Caco-2 (cell line): ENCODE data around the gene C16orf90. TPM values are rescaled to one million over a fixed set of nuclear protein-coding genes. Genes with fewer than 3 reads are reported as not detected.

Experiments used
- BruUV-seq: library from RNA; stranded (reverse); fragments of 400-500 nt; replicated peaks from 2 replicates; lab custom pipeline; 2021; lab: Mats Ljungman, UMichigan
- CTCF ChIA-PET: fragments of 300-600 bp; sonication (Branson Sonifier 250); formaldehyde crosslinking; loops from one replicate; lab custom pipeline; 2022; ENCODE audit warnings: antibody characterized with exemption; lab: Charles Lee
- POLR2A ChIA-PET: fragments of 300-600 bp; sonication (Branson Sonifier 250); formaldehyde crosslinking; loops from one replicate; lab custom pipeline; 2022; ENCODE audit warnings: antibody characterized with exemption; lab: Charles Lee
- DNase-seq, 2 experiments: peaks; one replicate each; pipeline versions ENCODE4 v3.0.0 to v3.0.0-alpha.2; 2020 to 2022
- H3K27me3 ChIP-seq: replicated peaks from 2 replicates; pipeline ENCODE4 v1.6.0; 2011; ENCODE audit warnings: low read length; ENCODE audit not compliant: control insufficient read depth, insufficient read depth
- H3K36me3 ChIP-seq: 2 replicates; pipeline ENCODE4 v1.5.1; 2011; ENCODE audit warnings: low read length; ENCODE audit not compliant: control insufficient read depth, insufficient read depth
- H3K4me1 ChIP-seq: fragments of 250-450 bp; sonication (Bioruptor Pico); 2 replicates; pipeline ENCODE4 v1.5.1; 2020; ENCODE audit warnings: mild to moderate bottlenecking
- H3K4me3 ChIP-seq: 2 replicates; pipeline ENCODE4 v1.5.1; 2011; ENCODE audit warnings: low read depth, mild to moderate bottlenecking, control low read depth, low read length
- H3K9me3 ChIP-seq: fragments of 250-450 bp; sonication (Bioruptor Pico); 2 replicates; pipeline ENCODE4 v1.5.1; 2020; ENCODE audit warnings: mild to moderate bottlenecking, moderate library complexity
- H3K27ac Mint-ChIP-seq: one replicate; pipeline ENCODE4 v1.8.0; 2022; ENCODE audit warnings: mixed read lengths; ENCODE audit not compliant: unreplicated experiment
- H3K27me3 Mint-ChIP-seq: one replicate; pipeline ENCODE4 v1.8.0; 2022; ENCODE audit warnings: mixed read lengths; ENCODE audit not compliant: insufficient read depth, unreplicated experiment
- H3K36me3 Mint-ChIP-seq: one replicate; pipeline ENCODE4 v1.8.0; 2022; ENCODE audit warnings: mild to moderate bottlenecking, mixed read lengths; ENCODE audit not compliant: insufficient read depth, unreplicated experiment
- H3K4me1 Mint-ChIP-seq: one replicate; pipeline ENCODE4 v1.8.0; 2022; ENCODE audit warnings: low read depth, mixed read lengths; ENCODE audit not compliant: unreplicated experiment
- H3K4me3 Mint-ChIP-seq: one replicate; pipeline ENCODE4 v1.8.0; 2022; ENCODE audit warnings: mild to moderate bottlenecking, moderate library complexity, mixed read lengths; ENCODE audit not compliant: unreplicated experiment
- H3K9me3 Mint-ChIP-seq: one replicate; pipeline ENCODE4 v1.8.0; 2022; ENCODE audit warnings: mixed read lengths; ENCODE audit not compliant: unreplicated experiment
- CTCF ChIP-seq, 2 experiments: fragments of 200-600 bp in 1 of 2; IDR thresholded peaks; 1 replicate in 1 of 2; 2 replicates in 1 of 2; pipeline versions ENCODE4 v1.5.1 to v1.8.0; 2011 to 2022; ENCODE audit warnings: antibody characterized with exemption in 1 of 2, control low read depth in 1 of 2, inconsistent platforms in 1 of 2, low read depth in 1 of 2, low read length in 1 of 2, mild to moderate bottlenecking in 1 of 2, moderate library complexity in 1 of 2; ENCODE audit not compliant: insufficient read depth in 1 of 2, severe bottlenecking in 1 of 2, unreplicated experiment in 1 of 2
- intact Hi-C: fragments of 100-400 bp; cut with micrococcal nuclease; formaldehyde crosslinking; loops from one replicate; pipeline ENCODE4 v1.10.0; 2022; ENCODE audit not compliant: unreplicated experiment
- total RNA-seq: library from RNA; stranded (reverse); gene quantifications from 2 replicates; pipeline ENCODE4 v1.2.3, GENCODE V29; 2022

The C16orf90 gene
- total RNA-seq, 1 experiment from 2014 or later = not detected

GRCh38 chr16:3468501-3468900 is 26.8 kb downstream of the C16orf90 start:
- TF ChIP-seq CTCF (IDR thresholded peaks at IDR 0.05; ENCODE audit: insufficient read depth in 1 of 2, low read depth in 1 of 2, low read length in 1 of 2, severe bottlenecking in 1 of 2, unreplicated experiment in 1 of 2) = no peak
- BruUV-seq = no TSS peak
- no peaks in the 10 kb centered on the region for H3K27me3 ChIP-seq
- peaks cover 9% of the 10 kb centered on the region for H3K4me1 Mint-ChIP-seq
- no peaks in the 10 kb centered on the region for H3K27me3 Mint-ChIP-seq
- DNase-seq = no peak
- peaks cover 52% of the 10 kb centered on the region for H3K36me3 Mint-ChIP-seq
- H3K4me1 ChIP-seq = no peaks in the 10 kb centered on the region
- no peaks in the 10 kb centered on the region for H3K9me3 Mint-ChIP-seq
- intact Hi-C loops = no loop called here
- H3K36me3 ChIP-seq = peaks cover 1% of the 10 kb centered on the region; the same call in 1 of the 2 replicates
- no peak overlapping the region for H3K4me3 Mint-ChIP-seq
- H3K27ac Mint-ChIP-seq = peak overlapping the region; percentile 55
- H3K9me3 ChIP-seq = no peaks in the 10 kb centered on the region
- POLR2A ChIA-PET = interaction anchor here (0.6 kb wide), 1 partner anchor 333 kb away, joined by 3 read pairs; no protein-coding TSS in a partner anchor
- CTCF ChIA-PET = no interaction called here
- no peak overlapping the region for H3K4me3 ChIP-seq

- BruUV-seq = no TSS peak
- DNase-seq = no peak
- TF ChIP-seq CTCF (IDR thresholded peaks at IDR 0.05; ENCODE audit: insufficient read depth in 1 of 2, low read depth in 1 of 2, low read length in 1 of 2, severe bottlenecking in 1 of 2, unreplicated experiment in 1 of 2) = no peak
- Mint-ChIP-seq H3K4me1 (peaks cover 9% of the 10 kb centered on the region), H3K4me3 (no peak overlapping the region), H3K36me3 (peaks cover 51% of the 10 kb centered on the region), H3K27ac (peak overlapping the region; percentile 55), H3K27me3 (no peaks in the 10 kb centered on the region), H3K9me3 (no peaks in the 10 kb centered on the region)
- H3K27me3 ChIP-seq = no peaks in the 10 kb centered on the region
- no peak overlapping the region for H3K4me3 ChIP-seq
- ChIA-PET POLR2A (no interaction called here), CTCF (no interaction called here)
- intact Hi-C loops = no loop called here
- H3K9me3 ChIP-seq = no peaks in the 10 kb centered on the region
- H3K36me3 ChIP-seq = peaks cover 1% of the 10 kb centered on the region; the same call in 1 of the 2 replicates
- no peaks in the 10 kb centered on the region for H3K4me1 ChIP-seq
These were observed 27.4 kb downstream of the C16orf90 start for GRCh38 chr16:3467921-3468320.

GRCh38 chr16:3467182-3467581 is 28.1 kb downstream of the C16orf90 start:
- intact Hi-C loops = no loop called here
- peak overlapping the region; percentile 55 for H3K27ac Mint-ChIP-seq
- POLR2A ChIA-PET = no interaction called here

More at GRCh38 chr16:3467182-3467581, 28.1 kb downstream of the C16orf90 start:
- Histone ChIP-seq H3K4me3 (no peak overlapping the region), H3K9me3 (no peaks in the 10 kb centered on the region), H3K27me3 (no peaks in the 10 kb centered on the region), H3K4me1 (no peaks in the 10 kb centered on the region), H3K36me3 (peaks cover 1% of the 10 kb centered on the region; the same call in 1 of the 2 replicates)
- no TSS peak for BruUV-seq
- Mint-ChIP-seq H3K9me3 (no peaks in the 10 kb centered on the region), H3K27me3 (no peaks in the 10 kb centered on the region), H3K36me3 (peaks cover 49% of the 10 kb centered on the region), H3K4me3 (no peak overlapping the region), H3K4me1 (peaks cover 14% of the 10 kb centered on the region)
- no peak for DNase-seq
- CTCF ChIA-PET = no interaction called here
- TF ChIP-seq CTCF (IDR thresholded peaks at IDR 0.05; ENCODE audit: insufficient read depth in 1 of 2, low read depth in 1 of 2, low read length in 1 of 2, severe bottlenecking in 1 of 2, unreplicated experiment in 1 of 2) = no peak
